ENCODE results near the gene ACCSL. TPM values are rescaled to one million over a fixed set of nuclear protein-coding genes. Genes with fewer than 3 reads are reported as not detected.

Gene ACCSL
- polyA plus RNA-seq, 1 experiment, result not detected

DNA sequence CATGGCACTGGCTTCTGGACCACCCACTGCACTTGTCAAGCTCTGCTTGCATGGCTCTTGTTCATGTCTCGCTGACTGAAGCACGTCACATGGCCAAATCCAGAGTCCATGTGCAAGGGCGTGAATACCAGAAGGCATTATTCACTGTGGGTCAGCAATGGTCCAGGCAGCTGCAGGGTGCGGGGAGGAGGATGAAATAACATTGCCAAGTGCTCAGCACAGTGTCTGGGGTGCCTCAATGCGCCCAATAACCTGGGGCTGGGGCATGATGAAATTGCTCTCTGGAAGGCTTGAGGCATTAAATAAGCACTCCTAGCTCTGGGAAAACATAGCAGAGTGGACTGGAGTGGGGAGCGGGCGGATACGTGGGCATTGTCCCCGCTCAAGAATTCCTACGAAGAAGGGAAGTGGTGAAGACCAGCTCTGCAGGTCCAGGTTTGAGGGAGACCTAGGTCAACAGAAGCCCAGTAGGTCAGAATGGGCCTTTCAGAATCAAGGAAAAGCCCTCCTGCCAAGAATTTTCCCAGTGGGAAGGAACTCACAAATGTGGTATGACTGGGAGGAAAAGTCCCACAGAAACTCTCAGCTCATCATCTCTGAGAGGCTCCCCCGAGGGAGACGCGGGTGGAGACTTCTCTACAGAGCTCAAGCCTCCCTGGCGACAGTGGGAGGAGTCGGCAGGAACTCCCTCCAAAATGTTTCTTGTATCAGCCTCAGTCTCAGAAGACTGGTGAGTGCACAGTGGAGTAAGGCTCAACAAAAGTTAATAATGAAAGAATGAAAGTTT lies 15.3 kb upstream of the ACCSL start:
- H3K4me3 ChIP-seq (ENCODE audit: low read depth, low read length), result no peak overlapping the region
- H3K36me3 ChIP-seq (ENCODE audit: control insufficient read depth, insufficient read depth, low read length), result no peaks in the 10 kb centered on the region
- ChIA-PET CTCF (interaction anchor here (1.2 to 13.8 kb wide), 2 partner anchors 86 to 142 kb away, joined by 3 to 162 read pairs; no protein-coding TSS in a partner anchor), POLR2A (no interaction called here)
- peaks cover 8% of the 10 kb centered on the region for H3K27me3 ChIP-seq (ENCODE audit: control insufficient read depth, insufficient read depth, low read length)
- TF ChIP-seq, protein P1, sequence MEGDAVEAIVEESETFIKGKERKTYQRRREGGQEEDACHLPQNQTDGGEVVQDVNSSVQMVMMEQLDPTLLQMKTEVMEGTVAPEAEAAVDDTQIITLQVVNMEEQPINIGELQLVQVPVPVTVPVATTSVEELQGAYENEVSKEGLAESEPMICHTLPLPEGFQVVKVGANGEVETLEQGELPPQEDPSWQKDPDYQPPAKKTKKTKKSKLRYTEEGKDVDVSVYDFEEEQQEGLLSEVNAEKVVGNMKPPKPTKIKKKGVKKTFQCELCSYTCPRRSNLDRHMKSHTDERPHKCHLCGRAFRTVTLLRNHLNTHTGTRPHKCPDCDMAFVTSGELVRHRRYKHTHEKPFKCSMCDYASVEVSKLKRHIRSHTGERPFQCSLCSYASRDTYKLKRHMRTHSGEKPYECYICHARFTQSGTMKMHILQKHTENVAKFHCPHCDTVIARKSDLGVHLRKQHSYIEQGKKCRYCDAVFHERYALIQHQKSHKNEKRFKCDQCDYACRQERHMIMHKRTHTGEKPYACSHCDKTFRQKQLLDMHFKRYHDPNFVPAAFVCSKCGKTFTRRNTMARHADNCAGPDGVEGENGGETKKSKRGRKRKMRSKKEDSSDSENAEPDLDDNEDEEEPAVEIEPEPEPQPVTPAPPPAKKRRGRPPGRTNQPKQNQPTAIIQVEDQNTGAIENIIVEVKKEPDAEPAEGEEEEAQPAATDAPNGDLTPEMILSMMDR (IDR thresholded peaks at IDR 0.05; ENCODE audit: insufficient read depth, low read depth, low read length), result no peak
- no peak for DNase-seq (ENCODE audit: low read depth)

DNA sequence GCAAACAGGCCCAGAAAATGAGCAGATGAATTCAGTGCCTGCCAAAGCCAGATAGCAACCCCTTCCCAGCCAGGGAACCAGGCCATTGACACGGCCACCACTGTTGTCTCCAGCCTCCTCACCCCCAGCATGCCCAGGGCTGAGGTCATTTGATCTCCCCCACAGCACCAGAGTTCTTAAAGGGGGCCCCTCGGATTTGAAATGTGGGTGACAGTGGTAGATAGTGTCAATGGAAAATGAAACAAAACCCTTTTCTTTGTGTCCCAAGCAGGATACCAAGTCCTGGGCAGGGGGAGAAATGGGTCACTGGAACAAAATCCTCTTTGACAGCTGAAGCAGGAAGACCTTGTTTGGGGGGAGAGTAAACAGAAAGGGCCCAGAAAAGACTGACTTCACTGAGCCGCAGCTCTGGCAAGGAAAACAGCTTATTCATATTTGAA lies 14.3 kb upstream of the ACCSL start:
- ChIA-PET CTCF (interaction anchor here (1.0 to 13.8 kb wide), 4 partner anchors 11 to 143 kb away, joined by 4 to 162 read pairs (median 4); no protein-coding TSS in a partner anchor), POLR2A (interaction anchor here (0.6 kb wide), 1 partner anchor 8 kb away, joined by 11 read pairs; no protein-coding TSS in a partner anchor)
- H3K4me3 ChIP-seq (ENCODE audit: low read depth, low read length), result no peak overlapping the region
- no peaks in the 10 kb centered on the region for H3K36me3 ChIP-seq (ENCODE audit: control insufficient read depth, insufficient read depth, low read length)
- TF ChIP-seq, protein P1 (IDR thresholded peaks at IDR 0.05; ENCODE audit: insufficient read depth, low read depth, low read length), result no peak
- DNase-seq (ENCODE audit: low read depth), result no peak
- peaks cover 8% of the 10 kb centered on the region for H3K27me3 ChIP-seq (ENCODE audit: control insufficient read depth, insufficient read depth, low read length)

DNA sequence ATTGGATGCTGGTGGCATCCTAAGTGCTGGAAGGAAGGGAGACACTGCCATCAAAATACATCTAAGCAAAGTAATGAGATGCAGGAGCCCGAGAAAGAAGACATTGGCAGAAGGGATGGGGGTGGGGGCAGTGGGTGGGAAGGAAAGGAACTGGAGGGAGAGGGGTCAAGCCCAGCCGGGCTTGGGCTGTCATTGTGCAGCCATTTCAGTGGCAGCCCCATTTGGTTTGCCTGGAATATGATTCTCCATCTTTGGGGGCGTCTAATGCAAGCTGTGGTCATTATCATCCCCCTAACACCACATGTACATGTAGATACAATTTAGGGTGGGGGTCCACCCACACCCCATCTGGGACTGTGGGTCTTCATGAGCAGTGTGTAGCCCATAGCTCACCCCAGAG lies 13.9 kb upstream of the ACCSL start:
- TF ChIP-seq, protein P1 (IDR thresholded peaks at IDR 0.05; ENCODE audit: insufficient read depth, low read depth, low read length), result no peak
- no peak for DNase-seq (ENCODE audit: low read depth)
- CTCF ChIA-PET, result interaction anchor here (1.0 to 13.8 kb wide), 4 partner anchors 12 to 144 kb away, joined by 4 to 162 read pairs (median 4); no protein-coding TSS in a partner anchor
- no peaks in the 10 kb centered on the region for H3K36me3 ChIP-seq (ENCODE audit: control insufficient read depth, insufficient read depth, low read length)
- POLR2A ChIA-PET, result interaction anchor here (0.6 kb wide), 1 partner anchor 8 kb away, joined by 11 read pairs; no protein-coding TSS in a partner anchor
- no peak overlapping the region for H3K4me3 ChIP-seq (ENCODE audit: low read depth, low read length)
- peaks cover 8% of the 10 kb centered on the region for H3K27me3 ChIP-seq (ENCODE audit: control insufficient read depth, insufficient read depth, low read length)

DNA sequence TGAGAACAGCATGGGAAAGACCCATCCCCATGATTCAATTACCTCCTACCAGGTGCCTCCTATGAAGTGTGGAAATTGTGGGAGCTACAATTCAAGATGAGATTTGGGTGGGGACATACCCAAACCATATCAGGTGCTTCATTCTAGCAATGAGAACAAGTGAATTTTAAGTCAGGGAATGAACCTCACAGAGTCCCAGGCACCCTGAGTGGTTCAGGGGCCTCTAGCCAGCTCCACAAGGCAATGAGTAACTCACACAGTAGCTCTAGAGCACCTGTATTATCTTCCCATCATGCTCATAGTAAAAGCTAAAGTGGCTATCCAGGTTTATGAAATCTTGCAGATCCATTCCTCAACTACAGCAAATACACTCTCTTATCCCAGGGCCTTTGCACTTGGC lies 13.1 kb upstream of the ACCSL start:
- POLR2A ChIA-PET, result no interaction called here
- CTCF ChIA-PET, result interaction anchor here (0.6 to 13.8 kb wide), 5 partner anchors 13 to 571 kb away, joined by 3 to 162 read pairs (median 4); no protein-coding TSS in a partner anchor
- DNase-seq (ENCODE audit: low read depth), result no peak
- H3K4me3 ChIP-seq (ENCODE audit: low read depth, low read length), result no peak overlapping the region
- TF ChIP-seq, protein P1 (IDR thresholded peaks at IDR 0.05; ENCODE audit: insufficient read depth, low read depth, low read length), result no peak
- H3K27me3 ChIP-seq (ENCODE audit: control insufficient read depth, insufficient read depth, low read length), result peaks cover 7% of the 10 kb centered on the region
- H3K36me3 ChIP-seq (ENCODE audit: control insufficient read depth, insufficient read depth, low read length), result no peaks in the 10 kb centered on the region
